HFFc6 (cell line): ENCODE data around the gene MYO7A. TPM values are rescaled to one million over a fixed set of nuclear protein-coding genes. Genes with fewer than 3 reads are reported as not detected.

Experiments used
- DNase-seq: peaks from one replicate; pipeline ENCODE4 v3.0.0-alpha.2; 2018
- H3K27ac Mint-ChIP-seq: 2 replicates; pipeline ENCODE4 v1.8.0; 2020; ENCODE audit warnings: mild to moderate bottlenecking, mixed read lengths
- H3K27me3 Mint-ChIP-seq: 2 replicates; pipeline ENCODE4 v1.8.0; 2021; ENCODE audit warnings: mild to moderate bottlenecking, moderate library complexity, mixed read lengths; ENCODE audit not compliant: insufficient read depth
- H3K36me3 Mint-ChIP-seq: 2 replicates; pipeline ENCODE4 v1.8.0; 2021; ENCODE audit warnings: low read depth, mixed read lengths
- H3K4me1 Mint-ChIP-seq: 2 replicates; pipeline ENCODE4 v1.8.0; 2020; ENCODE audit warnings: low read depth, mixed read lengths
- H3K4me3 Mint-ChIP-seq: 2 replicates; pipeline ENCODE4 v1.8.0; 2020; ENCODE audit warnings: mild to moderate bottlenecking, moderate library complexity, mixed read lengths
- H3K9me3 Mint-ChIP-seq: 2 replicates; pipeline ENCODE4 v1.8.0; 2020; ENCODE audit warnings: mild to moderate bottlenecking, mixed read lengths
- total RNA-seq, 6 experiments: library from RNA; stranded (reverse); fragmentation: NEBNext Ultra II Directional; extraction: Animal tissue kit (Norgen Biotek cat#: 25700); gene quantifications; 2 replicates in 1 of 6; 3 replicates in 5 of 6; pipeline ENCODE4 v1.2.3, GENCODE V29; 2021
- TF ChIP-seq, protein P1 (sequence below): fragments of 200-600 bp; sonication (generic); IDR thresholded peaks from 2 replicates; pipeline ENCODE4 v1.5.0; 2021; ENCODE audit warnings: antibody characterized with exemption, mild to moderate bottlenecking

The MYO7A gene
- total RNA-seq, 6 experiments from 2014 or later = 0.05 to 0.09 TPM; not detected in 4

DNA sequence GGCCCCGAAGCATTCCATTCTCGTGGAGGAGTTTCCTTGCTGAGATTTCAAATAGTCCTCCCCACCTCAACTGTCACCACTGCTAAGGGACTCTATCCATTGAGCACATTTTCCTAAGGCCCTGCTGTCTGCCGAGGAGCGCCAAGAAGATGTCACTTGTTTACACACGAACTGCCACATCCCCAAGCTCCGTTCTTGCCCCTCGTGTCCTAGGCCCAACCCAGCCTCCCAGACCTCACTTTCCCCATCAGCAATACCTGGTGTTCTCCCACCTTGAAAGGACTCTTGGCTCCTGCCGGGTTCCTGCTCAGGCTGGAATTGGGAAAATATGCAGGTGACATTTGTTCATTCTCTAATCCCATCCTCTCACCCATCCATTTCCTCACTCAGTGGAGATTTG lies 4.0 kb upstream of the MYO7A start:
- Mint-ChIP-seq H3K36me3 (peaks cover 8% of the 10 kb centered on the region; the same call in 1 of the 2 replicates), H3K9me3 (no peaks in the 10 kb centered on the region), H3K27ac (no peak overlapping the region), H3K27me3 (peaks cover 6% of the 10 kb centered on the region), H3K4me1 (peaks cover 11% of the 10 kb centered on the region), H3K4me3 (no peak overlapping the region)
- DNase-seq = no peak
- TF ChIP-seq, protein P1, sequence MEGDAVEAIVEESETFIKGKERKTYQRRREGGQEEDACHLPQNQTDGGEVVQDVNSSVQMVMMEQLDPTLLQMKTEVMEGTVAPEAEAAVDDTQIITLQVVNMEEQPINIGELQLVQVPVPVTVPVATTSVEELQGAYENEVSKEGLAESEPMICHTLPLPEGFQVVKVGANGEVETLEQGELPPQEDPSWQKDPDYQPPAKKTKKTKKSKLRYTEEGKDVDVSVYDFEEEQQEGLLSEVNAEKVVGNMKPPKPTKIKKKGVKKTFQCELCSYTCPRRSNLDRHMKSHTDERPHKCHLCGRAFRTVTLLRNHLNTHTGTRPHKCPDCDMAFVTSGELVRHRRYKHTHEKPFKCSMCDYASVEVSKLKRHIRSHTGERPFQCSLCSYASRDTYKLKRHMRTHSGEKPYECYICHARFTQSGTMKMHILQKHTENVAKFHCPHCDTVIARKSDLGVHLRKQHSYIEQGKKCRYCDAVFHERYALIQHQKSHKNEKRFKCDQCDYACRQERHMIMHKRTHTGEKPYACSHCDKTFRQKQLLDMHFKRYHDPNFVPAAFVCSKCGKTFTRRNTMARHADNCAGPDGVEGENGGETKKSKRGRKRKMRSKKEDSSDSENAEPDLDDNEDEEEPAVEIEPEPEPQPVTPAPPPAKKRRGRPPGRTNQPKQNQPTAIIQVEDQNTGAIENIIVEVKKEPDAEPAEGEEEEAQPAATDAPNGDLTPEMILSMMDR = no peak

DNA sequence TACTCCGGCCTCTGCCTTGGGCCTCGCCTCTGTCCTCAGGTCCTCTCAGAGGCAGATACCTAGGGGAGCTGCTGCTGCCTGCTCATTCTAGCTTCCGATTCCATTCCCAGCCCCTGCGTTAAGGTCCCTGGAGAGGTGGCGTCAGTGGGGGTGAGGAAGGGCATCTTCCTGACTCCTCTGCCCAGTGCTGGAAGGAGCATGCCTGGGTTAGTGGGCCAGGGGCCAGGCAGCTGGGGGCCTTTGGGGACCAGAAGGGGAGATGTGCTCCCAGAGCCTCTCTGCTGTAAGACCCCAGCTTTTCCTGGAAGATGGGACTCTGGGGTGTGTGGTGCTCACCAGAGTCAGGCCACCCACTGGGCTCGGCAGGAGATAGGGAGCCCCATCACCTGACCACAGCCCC lies 3.6 kb upstream of the MYO7A start:
- Mint-ChIP-seq H3K9me3 (no peaks in the 10 kb centered on the region), H3K36me3 (peaks cover 8% of the 10 kb centered on the region; the same call in 1 of the 2 replicates), H3K4me3 (no peak overlapping the region), H3K4me1 (peaks cover 11% of the 10 kb centered on the region), H3K27me3 (peaks cover 6% of the 10 kb centered on the region), H3K27ac (no peak overlapping the region)
- TF ChIP-seq, protein P1 = no peak
- no peak for DNase-seq

DNA sequence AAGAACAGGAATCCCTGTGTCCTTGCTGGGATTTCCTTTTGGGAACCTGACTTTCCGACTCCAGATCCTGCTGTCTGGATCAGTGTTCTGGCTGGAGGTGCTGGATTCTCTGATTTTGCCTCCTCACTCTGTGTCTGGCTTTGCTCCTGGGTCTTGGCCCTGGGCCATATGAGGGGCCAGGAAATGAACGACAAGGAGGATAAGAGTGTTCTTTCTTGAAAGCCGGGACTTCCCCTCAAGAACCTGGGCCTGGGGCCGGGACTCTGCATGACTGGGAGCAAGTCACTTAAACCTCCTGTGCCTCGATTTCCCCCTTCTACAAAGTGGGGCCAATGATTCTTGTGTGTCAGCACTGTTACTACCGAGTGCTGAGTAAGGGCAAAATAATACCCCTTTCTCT lies 2.9 kb upstream of the MYO7A start:
- TF ChIP-seq, protein P1 = no peak
- H3K9me3 Mint-ChIP-seq = no peaks in the 10 kb centered on the region
- peaks cover 6% of the 10 kb centered on the region for H3K27me3 Mint-ChIP-seq
- peaks cover 11% of the 10 kb centered on the region for H3K4me1 Mint-ChIP-seq
- H3K36me3 Mint-ChIP-seq = peaks cover 8% of the 10 kb centered on the region; the same call in 1 of the 2 replicates
- no peak overlapping the region for H3K27ac Mint-ChIP-seq
- no peak overlapping the region for H3K4me3 Mint-ChIP-seq
- DNase-seq = no peak

DNA sequence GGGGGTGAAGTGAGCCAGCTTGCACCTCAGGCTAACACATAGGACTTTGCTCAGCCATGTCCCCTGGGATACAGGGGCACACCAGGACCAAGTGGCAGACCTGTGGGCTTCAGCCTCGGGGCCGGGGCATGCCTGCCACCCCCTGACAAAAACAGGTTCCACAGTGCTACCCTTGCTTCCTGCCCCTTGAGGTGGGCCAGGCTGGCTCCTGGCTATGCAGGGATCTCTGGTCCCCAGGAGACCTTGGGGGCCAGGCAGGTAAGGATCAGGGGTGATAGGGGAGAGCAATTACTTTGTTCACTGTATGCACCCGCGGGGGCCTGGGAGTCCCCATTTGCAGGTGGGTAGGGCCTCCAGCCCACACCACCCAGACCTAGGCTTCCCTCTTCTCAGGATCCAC lies 2.4 kb upstream of the MYO7A start:
- TF ChIP-seq, protein P1 = no peak
- H3K4me1 Mint-ChIP-seq = peaks cover 13% of the 10 kb centered on the region
- DNase-seq = no peak
- H3K9me3 Mint-ChIP-seq = no peaks in the 10 kb centered on the region
- H3K27ac Mint-ChIP-seq = no peak overlapping the region
- H3K36me3 Mint-ChIP-seq = peaks cover 5% of the 10 kb centered on the region; the same call in 1 of the 2 replicates
- no peak overlapping the region for H3K4me3 Mint-ChIP-seq
- H3K27me3 Mint-ChIP-seq = peaks cover 6% of the 10 kb centered on the region

DNA sequence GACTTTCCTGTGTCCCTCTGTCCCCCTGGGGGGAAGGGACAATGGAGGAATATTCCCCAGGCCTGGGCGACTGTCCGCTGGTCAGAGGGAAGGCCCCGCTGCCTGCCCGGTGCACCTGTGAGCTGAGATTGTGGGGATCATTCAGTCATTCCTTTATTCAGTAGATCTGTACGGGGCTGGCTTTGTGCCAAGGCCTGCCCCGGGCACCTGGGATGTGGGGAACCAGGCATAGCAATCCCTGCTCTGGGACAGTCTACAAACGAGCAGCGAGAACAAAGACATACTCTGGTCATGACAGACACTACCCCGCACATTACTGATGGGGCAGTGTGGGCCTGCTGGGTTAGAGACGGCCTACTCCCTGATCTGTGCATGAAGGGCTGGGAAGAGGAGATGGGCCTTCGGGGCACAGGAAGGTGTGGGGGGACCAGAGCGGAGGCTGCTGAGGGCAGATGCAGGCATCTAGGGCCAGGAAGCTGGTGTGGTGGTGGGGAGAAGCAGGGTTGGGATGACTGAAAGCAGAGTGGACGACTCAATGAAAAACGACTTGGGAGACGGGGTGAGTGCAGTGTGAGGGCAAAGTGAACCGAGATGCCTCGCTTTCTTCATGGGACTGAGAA lies 1.8 kb upstream of the MYO7A start:
- Mint-ChIP-seq H3K27me3 (peaks cover 6% of the 10 kb centered on the region), H3K9me3 (no peaks in the 10 kb centered on the region), H3K36me3 (no peaks in the 10 kb centered on the region), H3K4me3 (no peak overlapping the region), H3K27ac (no peak overlapping the region), H3K4me1 (peaks cover 19% of the 10 kb centered on the region)
- TF ChIP-seq, protein P1 = no peak
- no peak for DNase-seq
